ENCODE results near the gene LMBR1L. TPM values are rescaled to one million over a fixed set of nuclear protein-coding genes. Genes with fewer than 3 reads are reported as not detected.

Gene LMBR1L
- polyA plus RNA-seq, 3 donors, result 22.0 to 104 (median 25.9) TPM

DNA sequence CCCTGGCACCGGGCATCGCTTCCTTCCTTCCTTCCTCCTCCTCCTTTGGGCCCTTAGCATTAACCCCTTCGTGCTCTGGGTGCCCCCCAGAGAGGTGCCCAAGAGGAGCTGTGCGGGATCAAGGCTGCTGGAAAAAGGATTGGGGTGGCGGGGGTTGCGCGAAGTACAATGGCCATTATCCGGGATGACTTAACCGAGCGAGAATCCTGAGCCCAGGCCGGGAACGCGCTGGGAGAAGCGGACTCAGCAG, 18.9 kb downstream of the LMBR1L start:
- H3K36me3 ChIP-seq (replicated peaks in 1 of 2; ENCODE audit: control insufficient read depth in 1 of 2, insufficient read depth in 2 of 2, low read length in 2 of 2), result peaks cover 3 to 14% of the 10 kb centered on the region in 2 donors
- H4K20me1 ChIP-seq (ENCODE audit: insufficient read depth, low read length), result peaks cover 10% of the 10 kb centered on the region
- H2AFZ ChIP-seq (ENCODE audit: insufficient read depth, low read depth, low read length, poor library complexity, severe bottlenecking), result no peak overlapping the region
- H3K4me1 Mint-ChIP-seq, result peaks cover 53% of the 10 kb centered on the region
- H3K4me3 ChIP-seq (replicated peaks in 1 of 3; ENCODE audit: low read depth in 2 of 3, low read length in 3 of 3), result peak overlapping the region in 1 of 3 experiments; percentile 51
- H3K4me2 ChIP-seq (replicated peaks; ENCODE audit: extremely low read depth, low read length, poor library complexity, severe bottlenecking), result peak overlapping the region; percentile 55
- WGBS (ENCODE audit: insufficient coverage), result 4% methylated on average over 13 of the region's 14 CpGs
- peaks cover 0 to 31% (median 8%) of the 10 kb centered on the region in 7 donors for H3K9me3 Mint-ChIP-seq
- H3K27ac Mint-ChIP-seq, result no peak overlapping the region
- H3K27ac ChIP-seq (ENCODE audit: low read depth in 1 of 2, low read length in 2 of 2), result no peak overlapping the region
- intact Hi-C loops (cut with micrococcal nuclease), result no loop called here
- peaks cover 0 to 33% of the 10 kb centered on the region in 2 donors for H3K9me3 ChIP-seq (replicated peaks in 1 of 2; ENCODE audit: control insufficient read depth in 1 of 2, insufficient read depth in 1 of 2, low read length in 2 of 2)
- peaks cover 86 to 91% (median 86%) of the 10 kb centered on the region in 3 donors for H3K27me3 Mint-ChIP-seq (ENCODE audit: low read depth in 3 of 3)
- DNase-seq, result no peak
- no peaks in the 10 kb centered on the region for H3K79me2 ChIP-seq (ENCODE audit: insufficient read depth, low read length)
- no peak overlapping the region for H3K9ac ChIP-seq (ENCODE audit: insufficient read depth, low read length, poor library complexity, severe bottlenecking)
- peaks cover 44 to 57% of the 10 kb centered on the region in 2 donors for H3K4me1 ChIP-seq (ENCODE audit: control insufficient read depth in 1 of 2, insufficient read depth in 2 of 2, low read length in 2 of 2)
- peaks cover 19 to 22% of the 10 kb centered on the region in 2 donors for H3K36me3 Mint-ChIP-seq
- TF ChIP-seq, protein P1, sequence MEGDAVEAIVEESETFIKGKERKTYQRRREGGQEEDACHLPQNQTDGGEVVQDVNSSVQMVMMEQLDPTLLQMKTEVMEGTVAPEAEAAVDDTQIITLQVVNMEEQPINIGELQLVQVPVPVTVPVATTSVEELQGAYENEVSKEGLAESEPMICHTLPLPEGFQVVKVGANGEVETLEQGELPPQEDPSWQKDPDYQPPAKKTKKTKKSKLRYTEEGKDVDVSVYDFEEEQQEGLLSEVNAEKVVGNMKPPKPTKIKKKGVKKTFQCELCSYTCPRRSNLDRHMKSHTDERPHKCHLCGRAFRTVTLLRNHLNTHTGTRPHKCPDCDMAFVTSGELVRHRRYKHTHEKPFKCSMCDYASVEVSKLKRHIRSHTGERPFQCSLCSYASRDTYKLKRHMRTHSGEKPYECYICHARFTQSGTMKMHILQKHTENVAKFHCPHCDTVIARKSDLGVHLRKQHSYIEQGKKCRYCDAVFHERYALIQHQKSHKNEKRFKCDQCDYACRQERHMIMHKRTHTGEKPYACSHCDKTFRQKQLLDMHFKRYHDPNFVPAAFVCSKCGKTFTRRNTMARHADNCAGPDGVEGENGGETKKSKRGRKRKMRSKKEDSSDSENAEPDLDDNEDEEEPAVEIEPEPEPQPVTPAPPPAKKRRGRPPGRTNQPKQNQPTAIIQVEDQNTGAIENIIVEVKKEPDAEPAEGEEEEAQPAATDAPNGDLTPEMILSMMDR (IDR thresholded peaks at IDR 0.05), result no peak
- H3K27me3 ChIP-seq (ENCODE audit: control insufficient read depth in 2 of 2, insufficient read depth in 2 of 2, low read length in 2 of 2), result peaks cover 76 to 84% of the 10 kb centered on the region in 2 donors
- peak overlapping the region in 1 of 2 donors; percentile 89 for H3K4me3 Mint-ChIP-seq

DNA sequence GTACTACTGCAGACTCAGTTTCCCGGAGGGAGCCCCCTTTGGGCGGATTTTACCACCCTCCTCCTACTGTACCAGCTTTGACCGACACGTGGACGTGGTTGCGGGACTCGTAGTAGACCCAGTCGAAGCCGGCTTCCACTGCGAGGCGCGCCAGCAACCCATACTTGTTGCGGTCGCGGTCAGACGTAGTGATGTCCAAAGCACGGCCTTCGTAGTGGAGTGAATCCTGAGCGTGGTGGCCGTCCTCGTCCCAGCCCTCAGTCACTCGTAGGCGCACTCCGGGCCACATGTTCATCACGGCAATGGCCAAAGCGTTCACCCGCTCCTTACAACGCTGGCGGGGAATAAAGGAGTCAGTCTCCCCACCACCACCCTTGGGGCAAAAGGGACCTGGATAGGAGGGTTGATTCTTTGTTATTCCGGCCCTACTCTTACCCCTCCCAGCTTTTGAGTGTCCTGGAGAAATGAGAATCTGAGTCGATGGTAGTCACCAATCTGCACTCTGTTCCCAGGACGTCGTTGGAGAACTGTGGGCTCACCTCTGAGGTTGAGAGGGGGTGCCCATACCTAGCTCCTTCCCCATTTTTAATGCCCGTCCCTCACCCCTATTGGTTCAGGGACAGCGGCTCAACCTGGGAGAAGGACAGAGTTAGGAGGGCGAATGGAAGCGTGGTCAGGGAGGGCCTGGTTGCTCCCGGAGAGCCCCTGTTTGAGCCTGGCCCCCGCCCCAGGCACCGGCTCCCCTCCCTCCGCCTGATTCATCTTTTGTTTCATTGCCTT, 19.4 kb downstream of the LMBR1L start:
- DNase-seq, result no peak
- Mint-ChIP-seq H3K27ac (no peak overlapping the region), H3K9me3 (peaks cover 0 to 31% (median 8%) of the 10 kb centered on the region in 7 donors), H3K36me3 (peaks cover 14 to 17% of the 10 kb centered on the region in 2 donors), H3K4me3 (peak overlapping the region in 1 of 2 donors; percentile 89), H3K27me3 (ENCODE audit: low read depth in 3 of 3) (peaks cover 84 to 92% (median 87%) of the 10 kb centered on the region in 3 donors), H3K4me1 (peaks cover 53% of the 10 kb centered on the region)
- Histone ChIP-seq H3K4me3 (replicated peaks in 1 of 3; ENCODE audit: low read depth in 2 of 3, low read length in 3 of 3) (peak overlapping the region in 1 of 3 experiments; percentile 51), H3K9me3 (replicated peaks in 1 of 2; ENCODE audit: control insufficient read depth in 1 of 2, insufficient read depth in 1 of 2, low read length in 2 of 2) (peaks cover 0 to 33% of the 10 kb centered on the region in 2 donors), H3K9ac (ENCODE audit: insufficient read depth, low read length, poor library complexity, severe bottlenecking) (no peak overlapping the region), H3K4me1 (ENCODE audit: control insufficient read depth in 1 of 2, insufficient read depth in 2 of 2, low read length in 2 of 2) (peaks cover 44 to 57% of the 10 kb centered on the region in 2 donors), H3K27me3 (ENCODE audit: control insufficient read depth in 2 of 2, insufficient read depth in 2 of 2, low read length in 2 of 2) (peaks cover 76 to 89% of the 10 kb centered on the region in 2 donors), H2AFZ (ENCODE audit: insufficient read depth, low read depth, low read length, poor library complexity, severe bottlenecking) (no peak overlapping the region), H3K27ac (ENCODE audit: low read depth in 1 of 2, low read length in 2 of 2) (no peak overlapping the region), H3K4me2 (replicated peaks; ENCODE audit: extremely low read depth, low read length, poor library complexity, severe bottlenecking) (peak overlapping the region; percentile 55), H3K79me2 (ENCODE audit: insufficient read depth, low read length) (no peaks in the 10 kb centered on the region), H3K36me3 (replicated peaks in 1 of 2; ENCODE audit: control insufficient read depth in 1 of 2, insufficient read depth in 2 of 2, low read length in 2 of 2) (peaks cover 0 to 9% of the 10 kb centered on the region in 2 donors), H4K20me1 (ENCODE audit: insufficient read depth, low read length) (peaks cover 10% of the 10 kb centered on the region)
- 13% methylated on average over 27 of the region's 41 CpGs for WGBS (ENCODE audit: insufficient coverage)
- intact Hi-C loops (cut with micrococcal nuclease), result no loop called here
- TF ChIP-seq, protein P1 (IDR thresholded peaks at IDR 0.05), result no peak
